Measurements from ENCODE around the gene ZNF335.

- TF ChIP-seq CTCF (IDR thresholded peaks at IDR 0.05) = peak in 2 of 3 donors; percentile 50 to 55
- TF ChIP-seq EP300 (IDR thresholded peaks at IDR 0.05) = no peak
- TF ChIP-seq POLR2A (IDR thresholded peaks at IDR 0.05) = peak; percentile 97
Measured at GRCh38 chr20:45934586-45935415, 37.2 kb downstream of the ZNF335 start, which contains the start of gene PCIF1.

Data from ovary (tissue), 3 donors.